ENCODE data around the gene VPS26C. TPM values are rescaled to one million over a fixed set of nuclear protein-coding genes. Genes with fewer than 3 reads are reported as not detected.
A peak's percentile ranks its signal among the peaks of the same experiment; 100 is the strongest.
"Not testable (repeated sequence)": the region's sequence is repeated elsewhere in the genome, so short reads cannot be mapped to it uniquely, and the experiment has no call there.

VPS26C gene
- 35.1 and 36.2 TPM in 2 replicates for total RNA-seq (2014; rRNA removed; shearing (Covaris generic))

GRCh38 chr21:37267269-37268185 lies at the start of gene VPS26C:
VPS26C (minus strand) TSS chr21:37267334; CDS start chr21:37267294, 40 bp downstream.
- peak; percentile 99 for DNase-seq
- peak within 1 kb of the TSS; percentile 65 for H3K4me3 ChIP-seq
- no peaks in the 10 kb centered on the region for H3K36me3 ChIP-seq
- no peaks in the 10 kb centered on the region for H3K27me3 ChIP-seq
- H3K27ac ChIP-seq, result peak within 1 kb of the TSS; percentile 90
- no peaks in the 10 kb centered on the region for H3K9me3 ChIP-seq (replicated peaks)
- no peaks in the 10 kb centered on the region; the same call in 1 of the 2 replicates for H3K4me1 ChIP-seq

GRCh38 chr21:37316072-37316471 lies 48.9 kb upstream of the VPS26C start:
- peaks cover 22% of the 10 kb centered on the region; the same call in 1 of the 2 replicates for H3K9me3 ChIP-seq (replicated peaks)
- not testable (repeated sequence) for H3K4me3 ChIP-seq, H3K4me1 ChIP-seq, H3K36me3 ChIP-seq, H3K27ac ChIP-seq, DNase-seq, H3K27me3 ChIP-seq

GRCh38 chr21:37300114-37300751 lies 33.1 kb upstream of the VPS26C start:
- Histone ChIP-seq H3K36me3 (no peaks in the 10 kb centered on the region), H3K27me3 (no peaks in the 10 kb centered on the region), H3K9me3 (replicated peaks) (no peaks in the 10 kb centered on the region), H3K4me3 (no peak overlapping the region), H3K27ac (no peak overlapping the region), H3K4me1 (peaks cover 7% of the 10 kb centered on the region)
- DNase-seq, result no peak

- peak; percentile 46 to 53 for DNase-seq
- H3K27ac ChIP-seq, result no peak overlapping the region
- no peaks in the 10 kb centered on the region for H3K36me3 ChIP-seq
- H3K9me3 ChIP-seq (replicated peaks), result peaks cover 5% of the 10 kb centered on the region; the same call in 1 of the 2 replicates
- no peaks in the 10 kb centered on the region for H3K27me3 ChIP-seq
- peaks cover 7% of the 10 kb centered on the region for H3K4me1 ChIP-seq
- H3K4me3 ChIP-seq, result no peak overlapping the region
Observed at GRCh38 chr21:37297364-37297763, 30.2 kb upstream of the VPS26C start.

- no peak for DNase-seq
- peaks cover 7% of the 10 kb centered on the region for H3K4me1 ChIP-seq
- H3K4me3 ChIP-seq, result no peak overlapping the region
- H3K27me3 ChIP-seq, result no peaks in the 10 kb centered on the region
- no peaks in the 10 kb centered on the region for H3K36me3 ChIP-seq
- H3K9me3 ChIP-seq (replicated peaks), result peaks cover 5% of the 10 kb centered on the region; the same call in 1 of the 2 replicates
- H3K27ac ChIP-seq, result no peak overlapping the region
Observed at GRCh38 chr21:37294679-37295078, 27.5 kb upstream of the VPS26C start.

GRCh38 chr21:37292941-37293340 lies 25.8 kb upstream of the VPS26C start:
- Histone ChIP-seq H3K36me3 (no peaks in the 10 kb centered on the region), H3K4me1 (peaks cover 5% of the 10 kb centered on the region), H3K4me3 (no peak overlapping the region), H3K9me3 (replicated peaks) (peaks cover 5% of the 10 kb centered on the region; the same call in 1 of the 2 replicates), H3K27me3 (no peaks in the 10 kb centered on the region), H3K27ac (no peak overlapping the region)
- DNase-seq, result no peak

GRCh38 chr21:37292041-37292440 lies 24.9 kb upstream of the VPS26C start:
- DNase-seq, result no peak
- Histone ChIP-seq H3K4me3 (no peak overlapping the region), H3K9me3 (replicated peaks) (peaks cover 5% of the 10 kb centered on the region; the same call in 1 of the 2 replicates), H3K36me3 (no peaks in the 10 kb centered on the region), H3K4me1 (no peaks in the 10 kb centered on the region; the same call in 1 of the 2 replicates), H3K27me3 (no peaks in the 10 kb centered on the region), H3K27ac (no peak overlapping the region)

- H3K9me3 ChIP-seq (replicated peaks); H3K36me3 ChIP-seq; H3K4me3 ChIP-seq; H3K27me3 ChIP-seq; H3K4me1 ChIP-seq; DNase-seq; H3K27ac ChIP-seq: not testable (repeated sequence)
Observed at GRCh38 chr21:37283191-37283710, 16.1 kb upstream of the VPS26C start.

GRCh38 chr21:37282602-37283001 lies 15.5 kb upstream of the VPS26C start:
- Histone ChIP-seq H3K27ac (peak overlapping the region; percentile 34), H3K4me3 (peak overlapping the region; percentile 49)
- peak; percentile 29 to 32 for DNase-seq
- H3K4me1 ChIP-seq; H3K9me3 ChIP-seq (replicated peaks); H3K36me3 ChIP-seq; H3K27me3 ChIP-seq: not testable (repeated sequence)

GRCh38 chr21:37281993-37282392 lies 14.9 kb upstream of the VPS26C start:
- H3K27me3 ChIP-seq, result no peaks in the 10 kb centered on the region
- DNase-seq, result peak; percentile 77 to 81
- no peaks in the 10 kb centered on the region for H3K36me3 ChIP-seq
- H3K4me1 ChIP-seq, result no peaks in the 10 kb centered on the region; the same call in 1 of the 2 replicates
- peak overlapping the region; percentile 34 for H3K27ac ChIP-seq
- H3K9me3 ChIP-seq (replicated peaks), result no peaks in the 10 kb centered on the region
- peak overlapping the region; percentile 49 for H3K4me3 ChIP-seq

- H3K4me3 ChIP-seq, result peak overlapping the region; percentile 43
- peak; percentile 20 to 47 for DNase-seq
- no peaks in the 10 kb centered on the region for H3K9me3 ChIP-seq (replicated peaks)
- H3K27me3 ChIP-seq, result no peaks in the 10 kb centered on the region
- no peaks in the 10 kb centered on the region; the same call in 1 of the 2 replicates for H3K4me1 ChIP-seq
- peak overlapping the region; percentile 26 for H3K27ac ChIP-seq
- H3K36me3 ChIP-seq, result no peaks in the 10 kb centered on the region
Observed at GRCh38 chr21:37281579-37281978, 14.4 kb upstream of the VPS26C start.

- H3K4me1 ChIP-seq; DNase-seq; H3K36me3 ChIP-seq; H3K9me3 ChIP-seq (replicated peaks); H3K4me3 ChIP-seq; H3K27me3 ChIP-seq; H3K27ac ChIP-seq: not testable (repeated sequence)
Observed at GRCh38 chr21:37279271-37279670, 12.1 kb upstream of the VPS26C start.

GRCh38 chr21:37278199-37278598 lies 11.1 kb upstream of the VPS26C start:
- Histone ChIP-seq H3K4me3 (no peak overlapping the region), H3K36me3 (no peaks in the 10 kb centered on the region), H3K27me3 (no peaks in the 10 kb centered on the region), H3K27ac (no peak overlapping the region), H3K9me3 (replicated peaks) (no peaks in the 10 kb centered on the region), H3K4me1 (no peaks in the 10 kb centered on the region; the same call in 1 of the 2 replicates)
- DNase-seq, result no peak

GRCh38 chr21:37276377-37276776 lies 9.2 kb upstream of the VPS26C start:
- DNase-seq, result no peak
- no peak overlapping the region for H3K4me3 ChIP-seq

More at GRCh38 chr21:37276377-37276776, 9.2 kb upstream of the VPS26C start:
- Histone ChIP-seq H3K36me3 (no peaks in the 10 kb centered on the region), H3K9me3 (replicated peaks) (no peaks in the 10 kb centered on the region), H3K27me3 (no peaks in the 10 kb centered on the region), H3K4me1 (no peaks in the 10 kb centered on the region; the same call in 1 of the 2 replicates), H3K27ac (no peak overlapping the region)

Measured in SJCRH30 (cell line).